ENCODE results near the gene MPDU1.
"Not testable (repeated sequence)": the region's sequence is repeated elsewhere in the genome, so short reads cannot be mapped to it uniquely, and the experiment has no call there.

MPDU1 gene

GRCh38 chr17:7620835-7621234, 37.2 kb downstream of the MPDU1 start:
- no peak for DNase-seq

GRCh38 chr17:7623661-7624060, 40.0 kb downstream of the MPDU1 start:
- DNase-seq = no peak

GRCh38 chr17:7625749-7626148, 42.1 kb downstream of the MPDU1 start:
- not testable (repeated sequence) for DNase-seq

- DNase-seq = no peak
These were observed 42.7 kb downstream of the MPDU1 start for GRCh38 chr17:7626307-7626706.

GRCh38 chr17:7626956-7627249, 43.3 kb downstream of the MPDU1 start:
- no peak for DNase-seq

GRCh38 chr17:7627250-7628121, 43.8 kb downstream of the MPDU1 start, which contains the start of gene SAT2:
Gene SAT2, minus strand, starts transcription at chr17:7627821. Its CDS starts 186 bp downstream, at chr17:7627635.
- DNase-seq = peak; percentile 96

- no peak for DNase-seq
These were observed 46.4 kb downstream of the MPDU1 start, which contains the start of gene SHBG for GRCh38 chr17:7629939-7630571. Gene SHBG, plus strand, starts transcription at chr17:7630135. Its CDS starts 38 bp downstream, at chr17:7630173.

- DNase-seq = no peak
These were observed 48.0 kb downstream of the MPDU1 start for GRCh38 chr17:7631398-7632380.

- peak; percentile 56 for DNase-seq
These were observed 48.8 kb downstream of the MPDU1 start for GRCh38 chr17:7632492-7632894.

GRCh38 chr17:7633093-7633492, 49.4 kb downstream of the MPDU1 start:
- DNase-seq = no peak

- peak; percentile 56 for DNase-seq
These were observed 50.7 kb downstream of the MPDU1 start for GRCh38 chr17:7634384-7634783.

GRCh38 chr17:7636163-7636562, 52.5 kb downstream of the MPDU1 start:
- DNase-seq = no peak

All from EL (cell line).